Psoas muscle (tissue), 8 donors: ENCODE data around the gene CUX1. TPM values are rescaled to one million over a fixed set of nuclear protein-coding genes. Genes with fewer than 3 reads are reported as not detected.

Source experiments
- ATAC-seq, 4 donors: fragments of 200-7000 bp; cut with Tn5 transposase; one replicate each; pipeline ENCODE4 v1.9.1; 2020; ENCODE audit warnings: moderate library complexity in 3 of 4, mild to moderate bottlenecking in 2 of 4
- DNase-seq, 2 donors: peaks; one replicate each; pipeline ENCODE4 v3.0.0-alpha.2; 2020
- H3K27ac ChIP-seq: fragments of 200-600 bp; one replicate; pipeline ENCODE4 v1.8.0; 2022
- H3K27me3 ChIP-seq, 3 donors: fragments of 200-600 bp in 1 of 3; one replicate each; pipeline versions ENCODE4 v1.6.1 to v1.8.0; 2013 to 2022; ENCODE audit warnings: low read length in 2 of 3, mild to moderate bottlenecking in 2 of 3, moderate library complexity in 1 of 3; ENCODE audit not compliant: insufficient read depth in 3 of 3
- H3K36me3 ChIP-seq, 2 donors: fragments of 200-600 bp in 1 of 2; one replicate each; pipeline versions ENCODE4 v1.6.1 to v1.8.0; 2013 to 2022; ENCODE audit warnings: low read depth in 1 of 2, mild to moderate bottlenecking in 1 of 2, moderate library complexity in 1 of 2; ENCODE audit not compliant: insufficient read depth in 1 of 2
- H3K4me1 ChIP-seq: fragments of 200-600 bp; one replicate; pipeline ENCODE4 v1.8.0; 2022
- H3K4me3 ChIP-seq: fragments of 200-600 bp; one replicate; pipeline ENCODE4 v1.8.0; 2022; ENCODE audit warnings: mild to moderate bottlenecking
- H3K9me3 ChIP-seq: fragments of 200-600 bp; one replicate; pipeline ENCODE4 v1.8.0; 2022
- WGBS, 3 donors: extraction: QIAGEN DNeasy Blood & Tissue Kit; methylation state at CpG; one replicate each; pipeline versions ENCODE4 v1.1.6 to v1.1.7; 2013; 5-methylcytosine and 5-hydroxymethylcytosine counted together
- intact Hi-C, 2 donors: fragments of 100-400 bp; cut with DNase I; formaldehyde crosslinking; loops; one replicate each; pipeline versions ENCODE4 v1.11.0 to v1.14.2; 2022
- polyA plus RNA-seq, 3 donors: library from polyadenylated mRNA; stranded (reverse); fragments of 200-250 nt; gene quantifications; one replicate each; pipeline ENCODE4 v1.2.3, GENCODE V29; 2013
- total RNA-seq, 4 donors: library from RNA; stranded (reverse); fragmentation: NEBNext Ultra II Directional in 2 of 4; extraction: Animal tissue kit (Norgen Biotek cat#: 25700) in 2 of 4; gene quantifications; one replicate each; pipeline versions ENCODE4 v1.2.1 to v1.2.4, GENCODE V29; 2021 to 2023
- TF ChIP-seq, protein P1 (sequence below): fragments of 200-600 bp; IDR thresholded peaks from one replicate; pipeline ENCODE4 v1.8.0; 2022; ENCODE audit warnings: antibody characterized with exemption
- donor health status: healthy with polysubstance abuse.
- donor health status: DM: no; HTN: no; CAD: no; lungs with moderate emphysema.
- donor health status: Bipolar disorder and iron deficiency.
- donor health status: healthy.
- donor health status: DM: yes; HTN: yes; CAD: no.
- donor health status: DM: no; HTN: no; CAD: no.
- donor health status: DM: no; HTN: no; CAD: no.
- donor health status: DM: yes; HTN: yes; CAD: no.

Gene CUX1
- total and polyA plus RNA-seq, 7 donors, result 12.5 to 95.6 (median 72.4) TPM

DNA sequence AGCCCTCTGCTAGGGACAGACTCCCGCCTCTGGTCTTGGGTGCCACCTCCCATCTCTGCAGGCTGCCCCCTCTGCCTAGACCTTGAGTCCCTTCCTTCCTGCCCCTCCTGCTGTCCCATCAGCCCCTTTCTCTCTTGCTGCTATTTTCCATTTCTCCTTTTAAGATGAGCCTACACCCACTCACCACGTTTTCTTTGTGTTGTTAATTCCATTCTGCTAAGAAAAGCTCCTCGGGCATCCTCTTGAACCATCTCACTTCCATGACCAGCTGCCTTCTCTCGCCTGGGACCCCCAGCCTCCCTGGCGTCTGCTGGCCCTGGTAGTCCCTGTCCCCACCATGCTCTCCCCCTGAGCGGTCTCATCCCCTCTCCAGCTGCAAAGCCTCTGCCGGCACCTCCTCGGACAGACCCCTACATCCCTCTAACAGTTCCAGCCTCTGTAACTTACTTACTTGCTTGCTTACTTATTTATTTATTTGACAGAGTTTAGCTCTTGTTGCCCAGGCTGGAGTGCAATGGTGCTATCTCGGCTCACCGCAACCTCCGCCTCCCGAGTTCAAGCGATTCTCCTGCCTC, 373.4 kb downstream of the CUX1 start:
- peaks cover 0 to 71% of the 10 kb centered on the region in 2 donors for H3K36me3 ChIP-seq
- 92 to 97% (median 93%) methylated on average over 13 of the region's 13 CpGs for WGBS, 3 donors
- no peaks in the 10 kb centered on the region for H3K9me3 ChIP-seq
- no peak overlapping the region for H3K27ac ChIP-seq
- DNase-seq, result no peak
- ATAC-seq, result no peak
- no peak overlapping the region for H3K4me3 ChIP-seq
- no peaks in the 10 kb centered on the region for H3K27me3 ChIP-seq
- peaks cover 9% of the 10 kb centered on the region for H3K4me1 ChIP-seq
- TF ChIP-seq, protein P1, sequence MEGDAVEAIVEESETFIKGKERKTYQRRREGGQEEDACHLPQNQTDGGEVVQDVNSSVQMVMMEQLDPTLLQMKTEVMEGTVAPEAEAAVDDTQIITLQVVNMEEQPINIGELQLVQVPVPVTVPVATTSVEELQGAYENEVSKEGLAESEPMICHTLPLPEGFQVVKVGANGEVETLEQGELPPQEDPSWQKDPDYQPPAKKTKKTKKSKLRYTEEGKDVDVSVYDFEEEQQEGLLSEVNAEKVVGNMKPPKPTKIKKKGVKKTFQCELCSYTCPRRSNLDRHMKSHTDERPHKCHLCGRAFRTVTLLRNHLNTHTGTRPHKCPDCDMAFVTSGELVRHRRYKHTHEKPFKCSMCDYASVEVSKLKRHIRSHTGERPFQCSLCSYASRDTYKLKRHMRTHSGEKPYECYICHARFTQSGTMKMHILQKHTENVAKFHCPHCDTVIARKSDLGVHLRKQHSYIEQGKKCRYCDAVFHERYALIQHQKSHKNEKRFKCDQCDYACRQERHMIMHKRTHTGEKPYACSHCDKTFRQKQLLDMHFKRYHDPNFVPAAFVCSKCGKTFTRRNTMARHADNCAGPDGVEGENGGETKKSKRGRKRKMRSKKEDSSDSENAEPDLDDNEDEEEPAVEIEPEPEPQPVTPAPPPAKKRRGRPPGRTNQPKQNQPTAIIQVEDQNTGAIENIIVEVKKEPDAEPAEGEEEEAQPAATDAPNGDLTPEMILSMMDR, result no peak
- intact Hi-C loops, result no loop called here

DNA sequence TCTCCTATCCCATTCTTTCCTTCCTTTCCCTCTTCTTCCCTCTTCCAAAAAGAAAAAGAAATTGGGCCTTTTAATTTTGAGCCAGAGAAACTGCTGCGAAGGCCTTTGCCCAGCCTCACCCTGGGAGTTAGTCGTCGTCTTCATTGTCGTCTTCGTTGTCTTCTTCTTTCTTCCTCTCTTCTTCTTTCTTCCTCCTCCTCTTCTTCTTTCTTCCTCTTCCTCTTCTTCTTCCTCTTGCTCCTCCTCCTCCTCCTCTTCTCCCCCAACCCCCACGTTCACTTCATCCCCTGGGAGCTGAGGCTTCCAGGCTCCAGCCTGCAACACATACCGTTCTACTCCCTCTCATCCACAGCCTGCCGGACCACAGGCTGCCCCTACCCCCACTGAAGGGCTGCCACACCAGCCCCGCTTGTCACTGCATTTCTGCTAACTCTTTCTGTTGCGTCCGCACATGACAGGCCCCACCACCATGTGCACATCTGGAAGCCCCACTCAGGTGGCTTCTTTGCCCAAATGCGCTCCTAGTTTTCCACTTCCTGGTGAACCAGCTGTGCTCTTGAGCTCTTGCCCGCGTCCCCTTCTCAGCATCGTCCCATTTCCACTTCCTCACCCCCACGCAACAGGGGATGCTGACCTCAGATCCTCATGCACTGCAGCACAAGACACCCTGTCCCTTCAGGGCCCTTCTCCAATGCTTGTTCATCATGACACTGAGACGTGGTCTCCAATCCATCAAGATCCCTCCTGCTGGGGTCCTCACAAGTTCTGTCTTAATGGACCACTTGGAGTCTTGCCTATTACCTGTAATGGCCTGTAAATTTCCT, 374.3 kb downstream of the CUX1 start:
- no peak for ATAC-seq
- Histone ChIP-seq H3K4me3 (no peak overlapping the region), H3K4me1 (peaks cover 7% of the 10 kb centered on the region), H3K36me3 (peaks cover 0 to 76% of the 10 kb centered on the region in 2 donors), H3K9me3 (no peaks in the 10 kb centered on the region), H3K27me3 (no peaks in the 10 kb centered on the region), H3K27ac (no peak overlapping the region)
- 84 to 91% (median 84%) methylated on average over 17 of the region's 17 CpGs for WGBS, 3 donors
- TF ChIP-seq, protein P1, result no peak
- intact Hi-C loops, result no loop called here
- no peak for DNase-seq

DNA sequence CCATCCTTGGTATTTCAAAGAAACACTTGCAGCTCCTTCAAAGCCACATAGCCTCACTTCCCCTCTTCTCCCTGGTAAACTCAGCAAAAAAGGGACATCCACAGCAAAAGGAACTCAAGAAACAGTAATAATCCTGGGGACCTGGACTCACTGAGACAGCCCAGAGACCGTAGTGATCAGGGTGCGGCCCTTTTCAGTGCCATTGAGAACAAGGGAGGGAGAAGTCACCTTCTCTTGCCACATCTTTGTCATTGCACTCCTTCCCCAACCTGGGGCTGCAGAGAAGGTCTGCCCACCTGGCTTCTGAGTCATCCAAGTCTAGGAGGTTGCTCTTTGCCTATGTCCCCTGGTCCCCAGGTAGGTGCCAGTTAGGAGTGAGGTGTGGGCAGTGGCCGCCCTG, 375.4 kb downstream of the CUX1 start:
- 90 to 99% (median 95%) methylated on average over 3 of the region's 3 CpGs for WGBS, 3 donors
- H3K36me3 ChIP-seq, result peaks cover 0 to 86% of the 10 kb centered on the region in 2 donors
- DNase-seq (no peak), ATAC-seq (no peak)
- intact Hi-C loops, result no loop called here
- no peak overlapping the region for H3K27ac ChIP-seq
- peaks cover 5% of the 10 kb centered on the region for H3K4me1 ChIP-seq
- H3K4me3 ChIP-seq, result no peak overlapping the region
- TF ChIP-seq, protein P1, result no peak
- no peaks in the 10 kb centered on the region for H3K27me3 ChIP-seq
- H3K9me3 ChIP-seq, result no peaks in the 10 kb centered on the region

DNA sequence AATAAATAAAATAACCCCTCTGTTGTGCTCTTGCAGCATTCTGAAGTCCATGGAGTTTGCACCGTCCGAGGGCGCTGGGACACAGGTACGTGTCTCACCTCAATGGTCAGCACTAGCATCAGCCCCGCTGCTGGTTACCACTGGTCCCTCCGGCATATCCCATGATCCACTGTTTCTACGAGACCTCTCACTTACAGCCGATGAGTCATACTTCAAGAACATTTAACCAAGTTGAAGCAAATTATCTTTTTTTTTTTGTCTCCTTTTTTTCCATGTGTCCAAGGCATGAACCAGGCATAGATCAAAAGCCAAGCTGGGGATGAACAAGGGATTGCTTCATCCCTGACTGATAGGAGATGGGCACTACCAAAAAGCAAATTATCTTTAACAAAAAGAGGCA, 376.4 kb downstream of the CUX1 start:
- Histone ChIP-seq H3K27me3 (no peaks in the 10 kb centered on the region), H3K4me3 (no peak overlapping the region), H3K9me3 (no peaks in the 10 kb centered on the region), H3K4me1 (peaks cover 5% of the 10 kb centered on the region), H3K36me3 (peaks cover 0 to 87% of the 10 kb centered on the region in 2 donors), H3K27ac (no peak overlapping the region)
- 92 to 97% (median 93%) methylated on average over 8 of the region's 8 CpGs for WGBS, 3 donors
- intact Hi-C loops, result no loop called here
- ATAC-seq (no peak), DNase-seq (no peak)
- TF ChIP-seq, protein P1, result no peak
